ENCODE results near the gene EIF2S3. TPM values are rescaled to one million over a fixed set of nuclear protein-coding genes. Genes with fewer than 3 reads are reported as not detected.

EIF2S3 gene
- total RNA-seq, 1 donor from 2014 or later, result 473 TPM

GRCh38 chrX:24023972-24024669 is 30.6 kb upstream of the EIF2S3 start:
- no peak for DNase-seq (ENCODE audit: low spot score, unreplicated experiment)
- H3K27me3 Mint-ChIP-seq, result no peaks in the 10 kb centered on the region
- H3K9me3 Mint-ChIP-seq (ENCODE audit: low read depth), result no peaks in the 10 kb centered on the region
- peak overlapping the region; percentile 92 for H3K4me3 Mint-ChIP-seq (ENCODE audit: low read depth)
- peak overlapping the region; percentile 91 for H3K27ac Mint-ChIP-seq
- peaks cover 12% of the 10 kb centered on the region for H3K4me1 Mint-ChIP-seq (ENCODE audit: low read depth)
- peaks cover 7% of the 10 kb centered on the region for H3K36me3 Mint-ChIP-seq (ENCODE audit: insufficient read depth)
- TF ChIP-seq CTCF (IDR thresholded peaks at IDR 0.05; ENCODE audit: unreplicated experiment), result no peak

- no peaks in the 10 kb centered on the region for H3K27me3 Mint-ChIP-seq
- peak overlapping the region; percentile 91 for H3K27ac Mint-ChIP-seq
- peaks cover 5% of the 10 kb centered on the region for H3K36me3 Mint-ChIP-seq (ENCODE audit: insufficient read depth)
- H3K4me1 Mint-ChIP-seq (ENCODE audit: low read depth), result peaks cover 10% of the 10 kb centered on the region
- TF ChIP-seq CTCF (IDR thresholded peaks at IDR 0.05; ENCODE audit: unreplicated experiment), result peak; percentile 43
- DNase-seq (ENCODE audit: low spot score, unreplicated experiment), result peak; percentile 89
- peak overlapping the region; percentile 92 for H3K4me3 Mint-ChIP-seq (ENCODE audit: low read depth)
- H3K9me3 Mint-ChIP-seq (ENCODE audit: low read depth), result no peaks in the 10 kb centered on the region
Measured at GRCh38 chrX:24024819-24025740, 29.7 kb upstream of the EIF2S3 start.

- peaks cover 9% of the 10 kb centered on the region for H3K4me1 Mint-ChIP-seq (ENCODE audit: low read depth)
- peaks cover 5% of the 10 kb centered on the region for H3K36me3 Mint-ChIP-seq (ENCODE audit: insufficient read depth)
- peak overlapping the region; percentile 79 for H3K4me3 Mint-ChIP-seq (ENCODE audit: low read depth)
- no peaks in the 10 kb centered on the region for H3K27me3 Mint-ChIP-seq
- H3K9me3 Mint-ChIP-seq (ENCODE audit: low read depth), result no peaks in the 10 kb centered on the region
- H3K27ac Mint-ChIP-seq, result peak overlapping the region; percentile 100
- DNase-seq (ENCODE audit: low spot score, unreplicated experiment), result no peak
- TF ChIP-seq CTCF (IDR thresholded peaks at IDR 0.05; ENCODE audit: unreplicated experiment), result no peak
Measured at GRCh38 chrX:24025741-24026403, 28.9 kb upstream of the EIF2S3 start.

- peak overlapping the region; percentile 100 for H3K27ac Mint-ChIP-seq
- TF ChIP-seq CTCF (IDR thresholded peaks at IDR 0.05; ENCODE audit: unreplicated experiment), result no peak
- peaks cover 9% of the 10 kb centered on the region for H3K4me1 Mint-ChIP-seq (ENCODE audit: low read depth)
- peaks cover 2% of the 10 kb centered on the region for H3K36me3 Mint-ChIP-seq (ENCODE audit: insufficient read depth)
- H3K9me3 Mint-ChIP-seq (ENCODE audit: low read depth), result no peaks in the 10 kb centered on the region
- DNase-seq (ENCODE audit: low spot score, unreplicated experiment), result no peak
- H3K27me3 Mint-ChIP-seq, result no peaks in the 10 kb centered on the region
- peak overlapping the region; percentile 79 for H3K4me3 Mint-ChIP-seq (ENCODE audit: low read depth)
Measured at GRCh38 chrX:24026432-24026831, 28.3 kb upstream of the EIF2S3 start.

GRCh38 chrX:24027086-24027485 is 27.7 kb upstream of the EIF2S3 start, which contains the start of gene KLHL15:
KLHL15 (minus strand) TSS chrX:24027186; CDS start chrX:24006693, 20,493 bp downstream.
- Mint-ChIP-seq H3K36me3 (ENCODE audit: insufficient read depth) (no peaks in the 10 kb centered on the region), H3K4me1 (ENCODE audit: low read depth) (peaks cover 8% of the 10 kb centered on the region), H3K27ac (peak within 1 kb of the TSS; percentile 100), H3K27me3 (no peaks in the 10 kb centered on the region), H3K9me3 (ENCODE audit: low read depth) (no peaks in the 10 kb centered on the region), H3K4me3 (ENCODE audit: low read depth) (peak within 1 kb of the TSS; percentile 79)
- no peak for TF ChIP-seq CTCF (IDR thresholded peaks at IDR 0.05; ENCODE audit: unreplicated experiment)
- no peak for DNase-seq (ENCODE audit: low spot score, unreplicated experiment)
